ENCODE data around the gene TRAF3. TPM values are rescaled to one million over a fixed set of nuclear protein-coding genes. Genes with fewer than 3 reads are reported as not detected.
"Not testable (repeated sequence)": the region's sequence is repeated elsewhere in the genome, so short reads cannot be mapped to it uniquely, and the experiment has no call there.

Gene TRAF3
- total RNA-seq, 2 donors from 2014 or later = 14.5 to 28.7 TPM

DNA sequence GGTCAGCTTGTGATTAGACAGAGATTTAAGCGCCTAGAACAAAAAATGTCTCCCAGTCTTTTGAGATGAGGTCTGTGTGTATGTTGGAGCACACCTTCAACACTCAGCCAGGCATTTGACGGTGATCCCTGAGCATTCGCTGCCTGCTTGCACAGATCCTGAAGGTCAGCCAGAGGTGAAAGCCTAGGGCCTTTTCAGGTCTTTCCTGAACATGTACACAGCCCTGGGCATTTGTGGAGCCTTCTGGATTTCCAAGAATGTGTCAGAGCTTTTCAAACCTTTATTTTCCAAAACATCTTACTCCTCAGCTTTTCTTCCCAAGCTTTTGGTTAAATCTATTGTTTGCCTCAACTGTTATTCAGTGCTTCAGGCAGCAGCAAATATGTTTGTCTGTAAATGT, 86.1 kb downstream of the TRAF3 start:
- DNase-seq (ENCODE audit: low spot score) (no peak), ATAC-seq (ENCODE audit: insufficient number of reproducible peaks, low FRiP score, low read depth) (no peak)
- H3K27me3 ChIP-seq (replicated peaks; ENCODE audit: insufficient read depth) = no peaks in the 10 kb centered on the region
- no peak overlapping the region for H3K27ac ChIP-seq
- peaks cover 9% of the 10 kb centered on the region for H3K9me3 ChIP-seq
- no peak overlapping the region for H3K4me3 ChIP-seq
- peaks cover 6 to 7% of the 10 kb centered on the region in 2 donors for H3K4me1 ChIP-seq (ENCODE audit: control insufficient read depth in 1 of 2, low read depth in 2 of 2)
- TF ChIP-seq CTCF (IDR thresholded peaks at IDR 0.05) = no peak
- H3K36me3 ChIP-seq = no peaks in the 10 kb centered on the region

DNA sequence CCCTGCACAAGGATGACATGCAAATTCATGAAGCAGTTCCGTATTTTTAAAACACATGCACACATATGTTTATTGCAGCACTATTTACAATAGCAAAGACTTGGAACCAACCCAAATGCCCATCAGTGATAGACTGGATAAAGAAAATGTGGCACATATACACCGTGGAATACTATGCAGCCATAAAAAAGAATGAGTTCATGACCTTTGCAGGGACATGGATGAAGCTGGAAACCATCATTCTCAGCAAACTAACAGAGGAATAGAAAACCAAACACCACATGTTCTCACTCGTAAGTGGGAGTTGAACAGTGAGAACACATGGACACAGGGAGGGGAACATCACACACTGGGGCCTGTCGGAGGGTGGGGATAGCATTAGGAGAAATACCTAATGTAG, 88.7 kb downstream of the TRAF3 start:
- ATAC-seq (ENCODE audit: insufficient number of reproducible peaks, low FRiP score, low read depth); DNase-seq (ENCODE audit: low spot score): not testable (repeated sequence)

DNA sequence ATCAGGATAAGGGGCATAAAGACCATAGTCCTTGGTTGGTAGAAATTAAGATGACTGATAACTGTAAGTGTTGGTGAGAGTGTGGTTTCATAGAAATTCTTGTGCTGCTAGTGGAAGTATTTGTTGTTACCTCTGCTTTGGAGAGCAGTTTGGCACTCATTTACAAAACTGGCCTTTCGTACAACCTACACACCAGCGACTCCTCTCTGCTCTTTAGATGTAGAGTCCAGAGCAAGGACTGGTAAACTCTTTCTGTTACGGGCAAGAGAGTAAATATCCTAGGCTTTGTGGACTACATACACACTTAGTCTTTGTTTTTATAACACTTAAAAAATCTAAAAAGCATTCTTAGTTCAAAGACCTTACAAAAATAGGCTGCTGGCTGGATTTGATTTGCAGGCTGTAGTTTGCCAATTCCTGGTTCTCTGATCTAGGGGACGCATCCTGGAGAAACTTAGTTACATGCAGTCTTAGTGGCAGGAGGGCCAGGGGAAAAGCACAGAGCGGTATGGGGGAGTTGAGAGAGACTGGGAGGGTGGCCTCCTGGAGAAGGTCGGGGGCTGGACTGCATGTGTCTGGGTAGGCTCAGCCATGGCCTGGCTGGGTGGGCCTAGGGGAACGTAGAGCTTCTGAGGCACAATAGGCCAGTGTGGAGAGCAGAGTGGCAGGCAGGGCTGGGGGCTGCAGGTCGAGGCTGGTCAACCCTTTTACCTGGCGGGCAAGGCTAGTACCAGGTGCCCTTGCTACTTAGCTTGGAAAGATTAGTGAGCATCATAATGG, 89.9 kb downstream of the TRAF3 start:
- DNase-seq (ENCODE audit: low spot score) = no peak
- H3K27ac ChIP-seq = no peak overlapping the region
- peaks cover 6 to 7% of the 10 kb centered on the region in 2 donors for H3K4me1 ChIP-seq (ENCODE audit: control insufficient read depth in 1 of 2, low read depth in 2 of 2)
- H3K9me3 ChIP-seq = peaks cover 5% of the 10 kb centered on the region
- no peaks in the 10 kb centered on the region for H3K36me3 ChIP-seq
- no peaks in the 10 kb centered on the region for H3K27me3 ChIP-seq (replicated peaks; ENCODE audit: insufficient read depth)
- H3K4me3 ChIP-seq = no peak overlapping the region
- ATAC-seq (ENCODE audit: insufficient number of reproducible peaks, low FRiP score, low read depth) = no peak
- no peak for TF ChIP-seq CTCF (IDR thresholded peaks at IDR 0.05)

More for the DNA sequence above, 88.7 kb downstream of the TRAF3 start:
- H3K4me1 ChIP-seq (ENCODE audit: control insufficient read depth in 1 of 2, low read depth in 2 of 2); H3K9me3 ChIP-seq; H3K4me3 ChIP-seq; H3K27ac ChIP-seq; H3K27me3 ChIP-seq (replicated peaks; ENCODE audit: insufficient read depth); H3K36me3 ChIP-seq: not testable (repeated sequence)

DNA sequence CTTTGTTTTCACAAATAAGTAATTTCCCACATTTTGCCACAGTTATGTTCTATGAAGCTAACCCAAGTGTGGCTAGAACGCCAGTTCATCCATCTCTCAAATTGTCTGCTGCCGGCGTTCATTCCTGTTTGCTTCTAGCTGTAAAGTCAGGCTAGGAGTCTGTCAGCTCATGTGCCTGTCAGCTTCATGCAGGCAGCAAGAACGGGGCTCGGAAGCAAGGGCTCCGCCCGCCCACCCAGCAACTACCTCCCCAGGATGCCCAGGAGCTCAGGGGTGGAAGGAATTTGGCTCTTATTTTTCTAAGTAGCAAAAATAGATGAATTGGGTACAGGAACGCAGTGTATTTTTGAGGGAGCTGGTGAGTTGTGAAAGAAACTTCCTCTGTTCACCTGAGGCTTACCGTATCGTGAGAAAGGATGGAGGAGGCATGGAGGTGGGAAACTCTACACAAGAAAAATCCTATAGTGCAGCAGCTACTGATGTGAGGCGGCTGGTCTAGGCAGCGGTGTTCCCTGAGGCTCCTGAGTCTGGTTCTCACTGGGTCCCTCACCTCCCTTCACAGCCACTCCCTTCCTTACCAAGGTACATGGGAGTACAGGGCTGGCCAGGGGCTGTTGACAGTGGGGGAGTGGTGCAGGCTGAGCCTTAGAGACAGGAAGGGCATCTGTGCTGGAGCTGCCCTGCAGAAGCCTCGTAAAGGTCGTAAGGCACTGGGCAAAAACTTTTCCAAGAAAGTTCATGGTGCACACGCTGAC, 90.8 kb downstream of the TRAF3 start:
- ATAC-seq (ENCODE audit: insufficient number of reproducible peaks, low FRiP score, low read depth) = no peak

DNA sequence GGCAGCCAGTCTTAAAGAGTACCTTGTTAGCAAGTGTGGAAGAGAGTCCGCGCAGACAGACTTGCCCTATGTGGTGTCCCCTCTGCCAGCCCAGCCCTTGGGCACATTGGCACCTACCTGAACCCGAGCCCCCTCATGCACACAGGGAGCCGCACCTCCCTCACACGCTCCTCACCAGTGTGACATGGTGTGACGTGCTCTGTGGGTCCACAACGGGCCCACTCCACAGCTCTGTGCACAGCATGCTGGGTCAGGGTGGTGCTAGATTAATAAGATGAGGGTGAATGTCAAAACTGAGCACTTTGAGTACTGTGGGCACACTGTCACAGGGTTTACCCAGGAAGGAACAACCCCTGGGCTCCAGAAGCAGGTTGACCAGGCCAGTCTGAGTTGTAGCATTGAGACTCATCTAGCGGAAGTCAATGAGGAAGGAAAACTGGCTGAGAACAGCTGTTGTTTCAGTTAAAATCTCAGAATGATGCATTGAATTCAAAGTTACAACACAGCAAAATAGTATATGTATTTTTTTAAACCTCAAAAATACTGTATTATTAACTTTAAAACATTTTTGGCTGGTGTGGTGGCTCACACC, 91.8 kb downstream of the TRAF3 start:
- H3K9me3 ChIP-seq = no peaks in the 10 kb centered on the region
- no peak overlapping the region for H3K27ac ChIP-seq
- H3K4me1 ChIP-seq (ENCODE audit: control insufficient read depth in 1 of 2, low read depth in 2 of 2) = peaks cover 6 to 7% of the 10 kb centered on the region in 2 donors
- TF ChIP-seq CTCF (IDR thresholded peaks at IDR 0.05) = no peak
- H3K27me3 ChIP-seq (replicated peaks; ENCODE audit: insufficient read depth) = no peaks in the 10 kb centered on the region
- no peaks in the 10 kb centered on the region for H3K36me3 ChIP-seq
- DNase-seq (ENCODE audit: low spot score) (no peak), ATAC-seq (ENCODE audit: insufficient number of reproducible peaks, low FRiP score, low read depth) (no peak)
- no peak overlapping the region for H3K4me3 ChIP-seq

More for the DNA sequence above, 90.8 kb downstream of the TRAF3 start:
- H3K4me3 ChIP-seq = no peak overlapping the region
- DNase-seq (ENCODE audit: low spot score) = no peak
- peaks cover 6 to 7% of the 10 kb centered on the region in 2 donors for H3K4me1 ChIP-seq (ENCODE audit: control insufficient read depth in 1 of 2, low read depth in 2 of 2)
- no peaks in the 10 kb centered on the region for H3K9me3 ChIP-seq
- H3K36me3 ChIP-seq = no peaks in the 10 kb centered on the region
- no peaks in the 10 kb centered on the region for H3K27me3 ChIP-seq (replicated peaks; ENCODE audit: insufficient read depth)
- H3K27ac ChIP-seq = no peak overlapping the region
- no peak for TF ChIP-seq CTCF (IDR thresholded peaks at IDR 0.05)
